PFSK-1 (cell line): ENCODE data around the gene MYMK.

Source experiments
- FOXP2 ChIP-seq: optimal IDR thresholded peaks from 2 replicates; pipeline ENCODE3; 2011; ENCODE audit warnings: borderline replicate concordance, control low read depth, inconsistent platforms; ENCODE audit not compliant: insufficient read depth; ENCODE audit errors: extremely low read length, extremely low read depth
- POLR2AphosphoS5 ChIP-seq: IDR thresholded peaks from 2 replicates; pipeline ENCODE4 v1.6.1; 2012; ENCODE audit warnings: low read depth, mild to moderate bottlenecking, control low read depth, low read length, moderate library complexity
- REST ChIP-seq, 2 experiments: IDR thresholded peaks; 2 replicates each; pipeline versions ENCODE4 v1.6.1 to v1.8.0; 2011 to 2012; ENCODE audit warnings: low read depth in 2 of 2, low read length in 2 of 2, control low read depth in 1 of 2, inconsistent platforms in 1 of 2, mild to moderate bottlenecking in 1 of 2, moderate library complexity in 1 of 2; ENCODE audit not compliant: insufficient read depth in 1 of 2
- SIN3A ChIP-seq: IDR thresholded peaks from 2 replicates; pipeline ENCODE4 v1.6.1; 2012; ENCODE audit warnings: mild to moderate bottlenecking, low read length, moderate library complexity, borderline replicate concordance; ENCODE audit not compliant: insufficient read depth
- TAF1 ChIP-seq: IDR thresholded peaks from 2 replicates; pipeline ENCODE4 v1.6.1; 2012; ENCODE audit warnings: low read length, control low read depth, borderline replicate concordance; ENCODE audit not compliant: insufficient read depth

MYMK gene

GRCh38 chr9:133478851-133479711, 45.7 kb downstream of the MYMK start, which contains the start of gene SLC2A6:
SLC2A6 (minus strand) TSS chr9:133479099; CDS start chr9:133479059, 40 bp downstream.
- TF ChIP-seq POLR2AphosphoS5 (peak; percentile 82), REST (IDR thresholded peaks at IDR 0.05; ENCODE audit: insufficient read depth in 1 of 2, low read depth in 2 of 2, low read length in 2 of 2) (0 out of 4 replicates have a peak, but pooled peaks of 1 of the 2 experiments have one; percentile 28), SIN3A (no peak)

DNA sequence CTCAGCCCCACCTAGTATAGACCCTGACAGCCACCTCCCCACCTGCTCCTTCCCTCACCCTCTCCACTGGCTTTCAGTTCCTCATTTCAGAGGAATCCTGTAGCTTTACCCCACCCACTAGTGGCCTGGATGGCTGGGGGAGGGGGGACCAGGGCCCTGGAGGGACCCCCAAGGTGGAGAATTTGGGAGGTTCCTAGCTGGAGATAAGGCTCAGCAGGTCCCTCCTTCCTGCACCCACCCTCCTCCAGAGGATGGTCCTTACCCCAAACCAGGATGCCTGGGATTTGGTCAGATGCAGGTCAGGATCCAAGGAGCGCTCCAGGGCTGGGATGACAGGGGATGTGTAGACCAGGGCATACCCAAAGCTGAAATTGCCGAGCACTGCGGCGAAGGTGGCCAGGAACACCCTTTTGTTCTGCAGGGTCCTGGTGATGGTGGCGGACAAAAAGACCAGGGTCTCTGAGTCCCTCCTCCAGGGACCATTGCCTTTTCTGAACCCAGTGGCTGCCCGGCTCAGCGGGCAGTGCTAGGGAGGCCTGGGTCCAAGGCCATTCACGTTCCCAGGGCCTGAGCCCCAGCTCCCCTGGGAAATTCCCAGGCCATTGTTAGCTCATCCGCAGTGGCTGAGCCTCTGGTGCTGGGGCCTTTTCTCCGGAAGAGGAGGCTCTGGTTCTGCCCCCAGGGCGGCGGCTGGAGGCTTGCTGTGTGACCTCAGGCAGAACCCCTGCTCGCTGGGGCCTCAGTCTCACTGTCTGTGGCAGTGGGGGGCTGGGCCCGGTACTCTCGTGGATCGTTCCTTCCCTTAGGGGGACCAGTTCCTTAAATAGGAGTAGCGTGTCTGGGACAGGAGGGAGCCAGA, 46.5 kb downstream of the MYMK start:
- no peak for TF ChIP-seq TAF1
- no peak for TF ChIP-seq REST (IDR thresholded peaks at IDR 0.05; ENCODE audit: insufficient read depth in 1 of 2, low read depth in 2 of 2, low read length in 2 of 2)
- TF ChIP-seq FOXP2: no peak
- TF ChIP-seq SIN3A: no peak
- TF ChIP-seq POLR2AphosphoS5: no peak

GRCh38 chr9:133477461-133477860, 47.3 kb downstream of the MYMK start:
- no peak for TF ChIP-seq POLR2AphosphoS5
- TF ChIP-seq SIN3A: no peak

GRCh38 chr9:133476941-133477340, 47.8 kb downstream of the MYMK start:
- TF ChIP-seq TAF1 (no peak), POLR2AphosphoS5 (no peak), SIN3A (no peak), REST (IDR thresholded peaks at IDR 0.05; ENCODE audit: insufficient read depth in 1 of 2, low read depth in 2 of 2, low read length in 2 of 2) (no peak), FOXP2 (no peak)

- TF ChIP-seq TAF1 (no peak), POLR2AphosphoS5 (no peak), SIN3A (no peak), REST (IDR thresholded peaks at IDR 0.05; ENCODE audit: insufficient read depth in 1 of 2, low read depth in 2 of 2, low read length in 2 of 2) (no peak), FOXP2 (no peak)
Observed at GRCh38 chr9:133476036-133476931, 48.5 kb downstream of the MYMK start.
